GM18507 (cell line): Measurements from ENCODE around the gene CLBA1.

Source experiments
- DNase-seq: peaks from one replicate; pipeline ENCODE4 v3.0.0; 2011; ENCODE audit warnings: low read depth; ENCODE audit not compliant: insufficient read length; ENCODE audit errors: extremely low spot score
- FAIRE-seq: peaks from 2 replicates; lab custom pipeline; 2011; peaks lifted over from hg19 to GRCh38; lab: Jason Lieb, UNC

Gene CLBA1

GRCh38 chr14:104966261-104966865 lies 19.2 kb upstream of the CLBA1 start:
- FAIRE-seq (no peak), DNase-seq (no peak)

GRCh38 chr14:104966981-104967385 lies 18.6 kb upstream of the CLBA1 start:
- FAIRE-seq = no peak

GRCh38 chr14:104967386-104968152 lies 18.0 kb upstream of the CLBA1 start:
- FAIRE-seq (no peak), DNase-seq (no peak)

More at GRCh38 chr14:104966981-104967385, 18.6 kb upstream of the CLBA1 start:
- no peak for DNase-seq

- DNase-seq = no peak
- FAIRE-seq = no peak
Observed at GRCh38 chr14:104968153-104968527, 17.4 kb upstream of the CLBA1 start.

GRCh38 chr14:104968541-104969401 lies 16.8 kb upstream of the CLBA1 start:
- no peak for DNase-seq
- FAIRE-seq = no peak

GRCh38 chr14:104969741-104970230 lies 15.8 kb upstream of the CLBA1 start:
- no peak for FAIRE-seq
- no peak for DNase-seq

GRCh38 chr14:104970231-104971068 lies 15.1 kb upstream of the CLBA1 start:
- no peak for FAIRE-seq

GRCh38 chr14:104971447-104972240 lies 13.9 kb upstream of the CLBA1 start:
- DNase-seq (no peak), FAIRE-seq (no peak)

More at GRCh38 chr14:104970231-104971068, 15.1 kb upstream of the CLBA1 start:
- DNase-seq = no peak

- DNase-seq (no peak), FAIRE-seq (no peak)
Observed at GRCh38 chr14:104972301-104973134, 13.1 kb upstream of the CLBA1 start.

GRCh38 chr14:104973135-104973384 lies 12.5 kb upstream of the CLBA1 start:
- DNase-seq (no peak), FAIRE-seq (no peak)

- DNase-seq (no peak), FAIRE-seq (no peak)
Observed at GRCh38 chr14:104973385-104974145, 12.0 kb upstream of the CLBA1 start.

- DNase-seq (no peak), FAIRE-seq (no peak)
Observed at GRCh38 chr14:104974146-104974541, 11.4 kb upstream of the CLBA1 start.

GRCh38 chr14:104974665-104975390 lies 10.8 kb upstream of the CLBA1 start:
- FAIRE-seq = no peak
- no peak for DNase-seq

- no peak for FAIRE-seq
- DNase-seq = no peak
Observed at GRCh38 chr14:104975481-104976197, 9.9 kb upstream of the CLBA1 start.

GRCh38 chr14:104976198-104977007 lies 9.2 kb upstream of the CLBA1 start:
- peak; percentile 62 for DNase-seq
- peak; percentile 82 for FAIRE-seq
